H1 (cell line): ENCODE measurements around the gene TRMT10C. TPM values are rescaled to one million over a fixed set of nuclear protein-coding genes. Genes with fewer than 3 reads are reported as not detected.

ENCODE experiments used
- ASH2L ChIP-seq: fragments of 200-600, 300-600 bp; sonication (generic); IDR thresholded peaks from one replicate; pipeline ENCODE4 v1.7.1; 2017; ENCODE audit warnings: low read length
- BCL11A ChIP-seq, 2 experiments: IDR thresholded peaks; one replicate each; pipeline ENCODE4 v1.6.1; 2011; ENCODE audit warnings: low read depth in 2 of 2, low read length in 2 of 2, mild to moderate bottlenecking in 2 of 2
- CREB1 ChIP-seq: IDR thresholded peaks from 2 replicates; pipeline ENCODE4 v1.6.1; 2012; ENCODE audit warnings: inconsistent platforms
- E2F6 ChIP-seq: IDR thresholded peaks from 2 replicates; pipeline ENCODE4 v1.6.1; 2012; ENCODE audit warnings: inconsistent platforms
- GTF2F1 ChIP-seq: IDR thresholded peaks from 2 replicates; pipeline ENCODE4 v1.6.1; 2012; ENCODE audit warnings: low read depth, low read length, improper control_type of control experiment, borderline replicate concordance
- KDM5A ChIP-seq: fragments of 200-600 bp; IDR thresholded peaks from 2 replicates; pipeline ENCODE4 v1.7.1; 2012; ENCODE audit warnings: mild to moderate bottlenecking, low read length, inconsistent platforms, mixed read lengths
- MAX ChIP-seq: IDR thresholded peaks from 2 replicates; pipeline ENCODE4 v1.6.1; 2012; ENCODE audit warnings: inconsistent platforms
- NRF1 ChIP-seq: IDR thresholded peaks from 2 replicates; pipeline ENCODE4 v1.6.1; 2011; ENCODE audit warnings: mild to moderate bottlenecking, low read depth, low read length, improper control_type of control experiment
- POLR2A ChIP-seq, 2 experiments: IDR thresholded peaks; 1 replicate in 1 of 2; 2 replicates in 1 of 2; pipeline ENCODE4 v1.6.1; 2011; ENCODE audit warnings: low read depth in 2 of 2, low read length in 2 of 2, mild to moderate bottlenecking in 2 of 2; ENCODE audit errors: control extremely low read depth in 1 of 2
- POLR2AphosphoS5 ChIP-seq: IDR thresholded peaks from 2 replicates; pipeline ENCODE4 v1.6.1; 2011; ENCODE audit warnings: low read depth, low read length
- SIX5 ChIP-seq: IDR thresholded peaks from 2 replicates; pipeline ENCODE4 v1.6.1; 2011; ENCODE audit warnings: mild to moderate bottlenecking, low read depth, low read length
- SP4 ChIP-seq: IDR thresholded peaks from 2 replicates; pipeline ENCODE4 v1.6.1; 2012; ENCODE audit warnings: low read length, inconsistent platforms
- TCF12 ChIP-seq: IDR thresholded peaks from 2 replicates; pipeline ENCODE4 v1.6.1; 2011; ENCODE audit warnings: low read depth, mild to moderate bottlenecking, low read length
- polyA plus RNA-seq, 7 experiments: library from polyadenylated mRNA; depleted of rRNA in 3 of 7; stranded (reverse) in 5 of 7; unstranded in 2 of 7; fragments of >200 nt in 5 of 7; fragments of 200-250 nt in 2 of 7; gene quantifications; 1 replicate in 5 of 7; 2 replicates in 1 of 7; 4 replicates in 1 of 7; pipeline versions ENCODE4 v1.2.1 to v1.2.3, GENCODE V29; 2011 to 2013; ENCODE audit warnings: missing spikeins in 2 of 7, mixed read lengths in 2 of 7
- total RNA-seq: library from RNA; stranded (reverse); fragmentation: NEBNext Ultra II Directional; extraction: Animal tissue kit (Norgen Biotek cat#: 25700); gene quantifications from 2 replicates; pipeline ENCODE4 v1.2.1, GENCODE V29; 2021

The TRMT10C gene
- total and polyA plus RNA-seq, 2 of the 8 experiments (the other 6 are each of a cell fraction or from before 2014, with no cell fraction given), result 27.4 to 55.9 TPM

GRCh38 chr3:101561630-101562328, at the start of gene TRMT10C (continued):
- TF ChIP-seq SP4, result no peak
- TF ChIP-seq BCL11A (IDR thresholded peaks at IDR 0.05; ENCODE audit: low read depth in 2 of 2, low read length in 2 of 2), result no peak
- no peak for TF ChIP-seq NRF1
- peak; percentile 93 to 98 for TF ChIP-seq POLR2A (IDR thresholded peaks at IDR 0.05; ENCODE audit: control extremely low read depth in 1 of 2, low read depth in 2 of 2, low read length in 2 of 2)
- TF ChIP-seq POLR2AphosphoS5, result peak; percentile 99
- TF ChIP-seq SIX5, result no peak
- peak; percentile 89 for TF ChIP-seq MAX
- TF ChIP-seq E2F6, result peak; percentile 62; the same call in 1 of the 2 replicates
- peak; percentile 89 for TF ChIP-seq ASH2L
- peak; percentile 97 for TF ChIP-seq CREB1
- peak; percentile 50; the same call in 1 of the 2 replicates for TF ChIP-seq KDM5A
- peak; percentile 84 for TF ChIP-seq GTF2F1
- no peak for TF ChIP-seq TCF12
